CD8-positive, alpha-beta memory T cell (primary cell): ENCODE data around the gene ARL3. TPM values are rescaled to one million over a fixed set of nuclear protein-coding genes. Genes with fewer than 3 reads are reported as not detected.
"Not testable (repeated sequence)": the region's sequence is repeated elsewhere in the genome, so short reads cannot be mapped to it uniquely, and the experiment has no call there.

ENCODE experiments used
- CTCF ChIA-PET: fragments of 350-600 bp; sonication (Branson Sonifier 250); formaldehyde crosslinking; loops from one replicate; lab custom pipeline; 2021; ENCODE audit warnings: antibody characterized with exemption; lab: Charles Lee
- POLR2A ChIA-PET: fragments of 350-600 bp; sonication (Branson Sonifier 250); formaldehyde crosslinking; loops from one replicate; lab custom pipeline; 2021; ENCODE audit warnings: antibody characterized with exemption; lab: Charles Lee
- DNase-seq, 5 donors: peaks; one replicate each; pipeline versions ENCODE4 v3.0.0 to v3.0.0-alpha.2; 2020 to 2022; ENCODE audit warnings: mixed read lengths in 1 of 5
- H3K27ac ChIP-seq: one replicate; pipeline ENCODE4 v1.7.0; 2013; ENCODE audit warnings: low read depth, mild to moderate bottlenecking, low read length, moderate library complexity
- H3K27me3 ChIP-seq: 2 replicates; pipeline ENCODE4 v1.7.0; 2013; ENCODE audit warnings: low read length, mild to moderate bottlenecking; ENCODE audit not compliant: insufficient read depth, poor library complexity, severe bottlenecking
- H3K36me3 ChIP-seq: 2 replicates; pipeline ENCODE4 v1.7.0; 2013; ENCODE audit warnings: mild to moderate bottlenecking, low read length, moderate library complexity; ENCODE audit not compliant: insufficient read depth
- H3K4me1 ChIP-seq: 2 replicates; pipeline ENCODE4 v1.7.0; 2013; ENCODE audit warnings: mild to moderate bottlenecking, low read length, moderate library complexity; ENCODE audit not compliant: insufficient read depth
- H3K4me3 ChIP-seq: 2 replicates; pipeline ENCODE4 v1.7.0; 2013; ENCODE audit warnings: mild to moderate bottlenecking, low read length
- H3K9me3 ChIP-seq: 2 replicates; pipeline ENCODE4 v1.7.0; 2013; ENCODE audit warnings: mild to moderate bottlenecking, low read length
- H3K27ac Mint-ChIP-seq, 8 donors: one replicate each; pipeline ENCODE4 v1.8.0; 2020 to 2021; ENCODE audit warnings: mixed read lengths in 8 of 8, mild to moderate bottlenecking in 6 of 8, inconsistent platforms in 3 of 8, moderate library complexity in 3 of 8
- H3K27me3 Mint-ChIP-seq, 2 donors: one replicate each; pipeline ENCODE4 v1.8.0; 2020 to 2021; ENCODE audit warnings: mixed read lengths in 2 of 2, mild to moderate bottlenecking in 1 of 2, moderate library complexity in 1 of 2
- H3K36me3 Mint-ChIP-seq, 3 donors: one replicate each; pipeline ENCODE4 v1.8.0; 2020 to 2021; ENCODE audit warnings: mixed read lengths in 3 of 3, inconsistent platforms in 1 of 3, mild to moderate bottlenecking in 1 of 3
- H3K4me1 Mint-ChIP-seq, 3 donors: one replicate each; pipeline ENCODE4 v1.8.0; 2020 to 2021; ENCODE audit warnings: mixed read lengths in 3 of 3, inconsistent platforms in 1 of 3, mild to moderate bottlenecking in 1 of 3
- H3K4me3 Mint-ChIP-seq, 7 donors: one replicate each; pipeline ENCODE4 v1.8.0; 2020 to 2021; ENCODE audit warnings: mixed read lengths in 7 of 7, mild to moderate bottlenecking in 6 of 7, moderate library complexity in 4 of 7, inconsistent platforms in 2 of 7
- H3K9me3 Mint-ChIP-seq, 5 donors: one replicate each; pipeline ENCODE4 v1.8.0; 2020 to 2022; ENCODE audit warnings: mixed read lengths in 5 of 5, mild to moderate bottlenecking in 3 of 5, moderate library complexity in 2 of 5, inconsistent platforms in 1 of 5
- polyA plus RNA-seq: library from polyadenylated mRNA; unstranded; fragments of 300-500 nt; fragmentation: Illumina TruSeq; gene quantifications from one replicate; pipeline ENCODE4 v1.2.3, GENCODE V29; 2021
- total RNA-seq, 2 experiments: library from RNA; stranded (reverse); gene quantifications; one replicate each; pipeline ENCODE4 v1.2.3, GENCODE V29; 2021

Gene ARL3
- total and polyA plus RNA-seq, 3 experiments from 2014 or later = 5.7 to 8.7 (median 8.7) TPM

DNA sequence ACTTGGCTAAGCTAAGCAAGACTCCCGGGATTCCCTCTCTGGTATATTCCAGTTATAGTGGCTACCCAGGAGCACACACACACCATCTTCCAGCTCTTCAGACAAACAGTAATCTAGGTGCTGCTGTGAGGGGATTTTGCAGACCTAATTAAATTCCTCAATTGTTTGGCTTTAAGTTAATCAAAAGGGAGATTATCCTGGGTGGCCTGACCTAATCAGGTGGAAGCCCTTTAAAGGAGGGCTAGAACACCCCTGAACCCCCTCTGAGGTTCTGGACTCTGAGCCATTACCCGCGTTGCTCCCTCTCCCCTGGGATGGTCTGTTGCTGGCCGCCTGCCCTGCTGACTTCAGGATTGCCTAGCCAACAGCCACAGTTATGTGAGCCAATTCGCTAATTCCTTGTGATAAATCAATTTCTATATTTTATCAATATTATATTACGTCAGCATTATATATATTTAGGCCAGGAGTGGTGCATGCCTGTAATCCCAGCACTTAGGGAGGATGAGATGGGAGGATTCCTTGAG is 6.6 kb upstream of the ARL3 start:
- Mint-ChIP-seq H3K27ac (no peak overlapping the region), H3K4me1 (peaks cover 18 to 41% (median 36%) of the 10 kb centered on the region in 3 donors), H3K36me3 (peaks cover 12 to 36% (median 16%) of the 10 kb centered on the region in 3 donors), H3K4me3 (no peak overlapping the region), H3K9me3 (no peaks in the 10 kb centered on the region), H3K27me3 (no peaks in the 10 kb centered on the region)
- no peaks in the 10 kb centered on the region for H3K36me3 ChIP-seq
- H3K4me1 ChIP-seq = no peaks in the 10 kb centered on the region
- no peaks in the 10 kb centered on the region for H3K27me3 ChIP-seq
- no peak overlapping the region for H3K27ac ChIP-seq
- POLR2A ChIA-PET = interaction anchor here (0.6 kb wide), 1 partner anchor 76 kb away, joined by 5 read pairs; no protein-coding TSS in a partner anchor
- no peak overlapping the region for H3K4me3 ChIP-seq
- no peak for DNase-seq
- no peaks in the 10 kb centered on the region for H3K9me3 ChIP-seq
- CTCF ChIA-PET = no interaction called here

DNA sequence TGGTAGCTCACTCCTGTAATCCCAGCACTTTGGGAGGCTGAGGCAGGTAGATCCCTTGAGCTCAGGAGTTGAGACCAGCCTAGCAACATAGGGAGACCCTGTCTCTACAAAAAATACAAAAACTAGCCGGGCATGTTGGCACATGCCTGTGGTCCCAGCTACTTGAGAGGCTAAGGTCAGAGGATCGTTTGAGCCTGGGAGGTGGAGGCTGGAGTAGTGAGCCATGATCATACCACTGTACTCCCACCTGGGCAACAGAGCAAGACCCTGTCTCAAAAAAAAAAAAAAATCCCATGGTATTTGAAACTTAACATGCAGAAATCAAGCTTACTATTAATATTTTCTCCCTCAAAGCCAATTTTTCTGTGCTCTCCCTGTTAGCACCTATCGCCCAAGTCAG is 6.1 kb upstream of the ARL3 start:
- H3K9me3 ChIP-seq = no peaks in the 10 kb centered on the region
- DNase-seq = no peak
- no peak overlapping the region for H3K4me3 ChIP-seq
- ChIA-PET POLR2A (interaction anchor here (0.6 kb wide), 1 partner anchor 76 kb away, joined by 5 read pairs; no protein-coding TSS in a partner anchor), CTCF (interaction anchor here (1.2 kb wide), 1 partner anchor 10 kb away, joined by 3 read pairs; no protein-coding TSS in a partner anchor)
- no peaks in the 10 kb centered on the region for H3K36me3 ChIP-seq
- no peak overlapping the region for H3K27ac ChIP-seq
- no peak overlapping the region for H3K4me3 Mint-ChIP-seq
- peaks cover 20 to 43% (median 40%) of the 10 kb centered on the region in 3 donors for H3K4me1 Mint-ChIP-seq
- no peaks in the 10 kb centered on the region for H3K27me3 ChIP-seq
- H3K4me1 ChIP-seq = peaks cover 2% of the 10 kb centered on the region
- no peaks in the 10 kb centered on the region for H3K27me3 Mint-ChIP-seq
- no peaks in the 10 kb centered on the region for H3K9me3 Mint-ChIP-seq
- no peak overlapping the region for H3K27ac Mint-ChIP-seq
- peaks cover 12 to 35% (median 16%) of the 10 kb centered on the region in 3 donors for H3K36me3 Mint-ChIP-seq

- H3K27me3 ChIP-seq = no peaks in the 10 kb centered on the region
- H3K27ac ChIP-seq = no peak overlapping the region
- no peaks in the 10 kb centered on the region for H3K36me3 ChIP-seq
- no peak overlapping the region for H3K4me3 ChIP-seq
- H3K4me1 ChIP-seq = peaks cover 7% of the 10 kb centered on the region
- peaks cover 30 to 51% (median 46%) of the 10 kb centered on the region in 3 donors for H3K4me1 Mint-ChIP-seq
- H3K9me3 Mint-ChIP-seq = no peaks in the 10 kb centered on the region
- no peaks in the 10 kb centered on the region for H3K27me3 Mint-ChIP-seq
- H3K9me3 ChIP-seq = no peaks in the 10 kb centered on the region
- peak overlapping the region in 1 of 7 donors; percentile 97 for H3K4me3 Mint-ChIP-seq
- no peak for DNase-seq
- ChIA-PET CTCF (no interaction called here), POLR2A (no interaction called here)
- H3K27ac Mint-ChIP-seq = peak overlapping the region in 2 of 8 donors; percentile 57 to 65
- peaks cover 0 to 36% (median 10%) of the 10 kb centered on the region in 3 donors for H3K36me3 Mint-ChIP-seq
These were observed 4.0 kb upstream of the ARL3 start for GRCh38 chr10:102718220-102718619.

GRCh38 chr10:102716900-102717565 is 2.8 kb upstream of the ARL3 start:
- not testable (repeated sequence) for H3K9me3 Mint-ChIP-seq, H3K27ac ChIP-seq, H3K36me3 ChIP-seq, H3K9me3 ChIP-seq, H3K27me3 ChIP-seq, DNase-seq, H3K4me3 ChIP-seq, H3K27me3 Mint-ChIP-seq
- peak overlapping the region in 4 of 8 donors; percentile 22 to 65 (median 52) for H3K27ac Mint-ChIP-seq
- H3K4me3 Mint-ChIP-seq = peak overlapping the region in 3 of 7 donors; percentile 12 to 97 (median 20)
- POLR2A ChIA-PET = interaction anchor here (0.7 kb wide), 1 partner anchor 24 kb away, joined by 9 read pairs; no protein-coding TSS in a partner anchor
- CTCF ChIA-PET = interaction anchor here (0.7 to 0.8 kb wide), 2 partner anchors 25 to 49 kb away, joined by 3 read pairs; no protein-coding TSS in a partner anchor
- peaks cover 41 to 61% (median 55%) of the 10 kb centered on the region in 3 donors for H3K4me1 Mint-ChIP-seq
- H3K36me3 Mint-ChIP-seq = peaks cover 0 to 36% (median 10%) of the 10 kb centered on the region in 3 donors
- peaks cover 13% of the 10 kb centered on the region for H3K4me1 ChIP-seq

- Histone ChIP-seq H3K4me3 (no peak overlapping the region), H3K27me3 (no peaks in the 10 kb centered on the region), H3K36me3 (no peaks in the 10 kb centered on the region), H3K4me1 (peaks cover 16% of the 10 kb centered on the region), H3K9me3 (no peaks in the 10 kb centered on the region), H3K27ac (no peak overlapping the region)
- no peaks in the 10 kb centered on the region for H3K9me3 Mint-ChIP-seq
- ChIA-PET CTCF (interaction anchor here (0.9 to 4.6 kb wide), 3 partner anchors 46 to 74 kb away, joined by 3 to 43 read pairs (median 4); partner anchors contain the start of gene TRIM8), POLR2A (interaction anchor here (0.7 kb wide), 1 partner anchor 14 kb away, joined by 6 read pairs; no protein-coding TSS in a partner anchor)
- peak overlapping the region in 7 of 8 donors; percentile 17 to 94 (median 74) for H3K27ac Mint-ChIP-seq
- H3K4me1 Mint-ChIP-seq = peaks cover 47 to 64% (median 59%) of the 10 kb centered on the region in 3 donors
- no peaks in the 10 kb centered on the region for H3K27me3 Mint-ChIP-seq
- H3K36me3 Mint-ChIP-seq = peaks cover 0 to 36% (median 8%) of the 10 kb centered on the region in 3 donors
- DNase-seq = no peak
- peak overlapping the region; percentile 12 to 97 (median 93) for H3K4me3 Mint-ChIP-seq
These were observed 1.7 kb upstream of the ARL3 start for GRCh38 chr10:102715880-102716279.

DNA sequence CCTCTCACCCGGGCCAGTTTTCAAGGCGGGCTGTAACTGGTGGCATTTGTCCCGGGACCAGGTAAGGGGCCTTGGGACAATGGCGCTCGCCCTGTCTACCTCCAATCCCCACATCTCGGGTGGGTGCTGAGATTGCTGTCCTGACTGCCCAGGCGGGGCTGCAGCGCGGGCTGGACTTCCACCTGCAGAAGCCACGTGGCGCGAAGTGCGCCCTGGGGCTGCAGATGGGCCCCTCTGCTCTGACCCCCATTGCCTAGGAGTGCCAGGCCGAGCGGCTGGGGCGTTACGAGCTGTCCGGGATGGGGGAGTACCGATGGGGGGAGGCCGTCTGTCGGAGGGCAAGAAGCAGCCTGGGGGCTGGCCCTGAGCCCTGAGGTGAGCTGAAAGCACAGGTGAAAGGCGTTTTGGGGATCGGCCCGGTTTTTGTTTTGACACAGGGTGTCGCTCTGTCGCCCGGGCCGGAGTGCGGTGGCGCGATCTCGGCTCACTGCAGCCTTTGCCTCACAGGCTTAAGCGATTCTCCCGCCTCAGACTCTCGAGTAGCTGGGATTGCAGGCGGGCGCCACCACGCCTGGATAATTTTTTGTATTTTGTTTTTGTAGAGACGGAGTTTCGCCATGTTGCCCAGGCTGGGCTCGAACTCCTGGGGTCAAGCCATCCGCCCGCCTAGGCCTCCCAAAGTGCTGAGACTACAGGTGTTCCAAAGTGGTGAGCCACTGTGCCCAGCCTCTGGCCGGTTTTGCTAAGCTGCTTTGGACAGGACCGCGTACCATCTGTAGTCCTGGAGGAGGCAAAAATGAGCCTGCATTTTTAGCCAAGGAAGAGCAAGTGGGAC is 641 bp upstream of the ARL3 start, which contains the start of gene SFXN2:
SFXN2 (plus strand) TSS at position 16 of the 835 bp plus-strand sequence. CDS start 12,001 bp downstream, outside the sequence.
- Mint-ChIP-seq H3K27ac (peak within 1 kb of the TSS; percentile 88 to 98 (median 96)), H3K36me3 (peaks cover 0 to 33% (median 8%) of the 10 kb centered on the region in 3 donors), H3K4me3 (peak within 1 kb of the TSS; percentile 85 to 97 (median 95)), H3K4me1 (peaks cover 54 to 71% (median 69%) of the 10 kb centered on the region in 3 donors), H3K27me3 (no peaks in the 10 kb centered on the region), H3K9me3 (no peaks in the 10 kb centered on the region)
- peak in 4 of 5 donors; percentile 27 to 72 (median 34) for DNase-seq
- Histone ChIP-seq H3K27ac (peak within 1 kb of the TSS; percentile 85), H3K4me3 (peak within 1 kb of the TSS; percentile 93), H3K27me3 (no peaks in the 10 kb centered on the region), H3K9me3 (no peaks in the 10 kb centered on the region), H3K4me1 (peaks cover 16% of the 10 kb centered on the region), H3K36me3 (no peaks in the 10 kb centered on the region)
- CTCF ChIA-PET = interaction anchor here (0.9 to 4.6 kb wide), 12 partner anchors 11 to 73 kb away, joined by 3 to 43 read pairs (median 5); partner anchors contain the start of genes TRIM8 and WBP1L
- POLR2A ChIA-PET = interaction anchor here (0.5 to 3.3 kb wide), 7 partner anchors 17 to 93 kb away, joined by 3 to 62 read pairs (median 12); partner anchors contain the start of genes TRIM8 and WBP1L

DNA sequence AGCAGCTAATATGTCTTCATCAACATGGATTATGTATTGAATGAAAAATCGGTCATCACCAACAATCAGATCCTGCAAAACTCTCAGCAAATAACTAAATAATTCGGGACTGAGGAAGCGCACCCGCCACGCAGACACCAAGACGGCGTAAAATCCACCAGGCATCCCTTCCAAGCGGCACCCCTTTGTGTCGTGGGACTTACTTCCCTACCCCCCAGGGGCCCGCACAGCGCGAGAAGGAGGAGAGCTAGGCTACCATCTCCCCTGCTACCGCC is 721 bp downstream of the ARL3 start:
- ChIA-PET POLR2A (interaction anchor here (0.7 to 3.3 kb wide), 8 partner anchors 9 to 71 kb away, joined by 4 to 62 read pairs (median 11); partner anchors contain the start of genes TRIM8 and WBP1L), CTCF (interaction anchor here (0.7 to 4.6 kb wide), 9 partner anchors 9 to 71 kb away, joined by 3 to 43 read pairs (median 7); partner anchors contain the start of genes TRIM8 and WBP1L)
- Histone ChIP-seq H3K9me3 (no peaks in the 10 kb centered on the region), H3K36me3 (no peaks in the 10 kb centered on the region), H3K4me1 (peaks cover 16% of the 10 kb centered on the region), H3K27ac (peak overlapping the region; percentile 85), H3K4me3 (peak overlapping the region; percentile 93), H3K27me3 (no peaks in the 10 kb centered on the region)
- no peak for DNase-seq
- peak overlapping the region; percentile 85 to 97 (median 95) for H3K4me3 Mint-ChIP-seq
- H3K36me3 Mint-ChIP-seq = peaks cover 0 to 26% (median 6%) of the 10 kb centered on the region in 3 donors
- peaks cover 50 to 64% (median 63%) of the 10 kb centered on the region in 3 donors for H3K4me1 Mint-ChIP-seq
- H3K9me3 Mint-ChIP-seq = no peaks in the 10 kb centered on the region
- H3K27me3 Mint-ChIP-seq = no peaks in the 10 kb centered on the region
- peak overlapping the region; percentile 76 to 98 (median 94) for H3K27ac Mint-ChIP-seq
